Activated CD4-positive, CD25-positive, alpha-beta regulatory T cell treated with anti-CD3 and anti-CD28 coated beads, Interleukin-2, amount 50 U/mL, for 16 hours (primary cell): ENCODE results near the gene SH3YL1.

Experiments
- DNase-seq: peaks from one replicate; pipeline ENCODE4 v3.0.0-alpha.2; 2020; ENCODE audit warnings: low read depth, low spot score

SH3YL1 gene

GRCh38 chr2:282371-283263 is 18.8 kb upstream of the SH3YL1 start:
- no peak for DNase-seq

- DNase-seq = no peak
Measured at GRCh38 chr2:281381-281780, 17.5 kb upstream of the SH3YL1 start.

- DNase-seq = no peak
Measured at GRCh38 chr2:280650-281110, 16.8 kb upstream of the SH3YL1 start.

- no peak for DNase-seq
Measured at GRCh38 chr2:279956-280649, 16.3 kb upstream of the SH3YL1 start.

GRCh38 chr2:279366-279765 is 15.5 kb upstream of the SH3YL1 start:
- DNase-seq = no peak

- DNase-seq = no peak
Measured at GRCh38 chr2:278927-279320, 15.1 kb upstream of the SH3YL1 start.

- no peak for DNase-seq
Measured at GRCh38 chr2:278312-278926, 14.6 kb upstream of the SH3YL1 start.

- DNase-seq = no peak
Measured at GRCh38 chr2:275466-275865, 11.6 kb upstream of the SH3YL1 start.

- no peak for DNase-seq
Measured at GRCh38 chr2:274503-274902, 10.7 kb upstream of the SH3YL1 start.

GRCh38 chr2:273333-273732 is 9.5 kb upstream of the SH3YL1 start:
- DNase-seq = no peak

GRCh38 chr2:271917-272316 is 8.1 kb upstream of the SH3YL1 start:
- no peak for DNase-seq

GRCh38 chr2:270861-271260 is 7.0 kb upstream of the SH3YL1 start:
- DNase-seq = no peak

GRCh38 chr2:269356-270030 is 5.7 kb upstream of the SH3YL1 start:
- no peak for DNase-seq

GRCh38 chr2:268323-268722 is 4.5 kb upstream of the SH3YL1 start:
- DNase-seq = no peak

GRCh38 chr2:264493-265468 is 949 bp upstream of the SH3YL1 start, which contains the start of gene ACP1:
ACP1 (plus strand) TSS chr2:264947; CDS start chr2:264965, 18 bp downstream.
- DNase-seq = peak; percentile 92

GRCh38 chr2:263022-263738 is 652 bp downstream of the SH3YL1 start:
- DNase-seq = no peak

GRCh38 chr2:262117-262516 is 1.7 kb downstream of the SH3YL1 start:
- no peak for DNase-seq

- no peak for DNase-seq
Measured at GRCh38 chr2:260507-261161, 3.2 kb downstream of the SH3YL1 start.

- no peak for DNase-seq
Measured at GRCh38 chr2:259789-260331, 4.0 kb downstream of the SH3YL1 start.
